ENCODE measurements around the gene DIP2C. TPM values are rescaled to one million over a fixed set of nuclear protein-coding genes. Genes with fewer than 3 reads are reported as not detected.
A peak's percentile ranks its signal among the peaks of the same experiment; 100 is the strongest.

The DIP2C gene
- total RNA-seq, 4 donors from 2014 or later, result 13.4 to 32.0 (median 18.4) TPM

GRCh38 chr10:476455-476780 is 213.1 kb downstream of the DIP2C start:
- TF ChIP-seq EP300 (IDR thresholded peaks at IDR 0.05; ENCODE audit: low read depth) (no peak), POLR2A (IDR thresholded peaks at IDR 0.05) (no peak), CTCF (IDR thresholded peaks at IDR 0.05) (no peak), POLR2AphosphoS5 (IDR thresholded peaks at IDR 0.05) (no peak)
- in situ Hi-C loops (cut with MboI; ENCODE audit: low pct_ligation_motif_present in 1 of 4, low pct_unique_long_range_greater_than_20kb in 1 of 4, low sequenced_read_pairs in 3 of 4) (no loop called here), intact Hi-C loops (cut with DNase I; ENCODE audit: low total_unique reads) (no loop called here)
- Histone ChIP-seq H3K4me1 (peaks cover 0 to 9% (median 3%) of the 10 kb centered on the region in 4 donors), H3K27ac (peak overlapping the region in 1 of 4 donors; percentile 34), H3K36me3 (no peaks in the 10 kb centered on the region), H3K4me3 (no peak overlapping the region), H3K27me3 (no peaks in the 10 kb centered on the region), H3K9me3 (no peaks in the 10 kb centered on the region)
- no peak for DNase-seq
- 94% methylated on average over 6 of the region's 6 CpGs; no CpG with 5 or more reads in 1 of the 2 donors for WGBS, 2 donors (ENCODE audit: low coverage in 1 of 2)

- no peak overlapping the region for H3K4me3 ChIP-seq
- peaks cover 0 to 5% (median 0%) of the 10 kb centered on the region in 4 donors for H3K36me3 ChIP-seq
- in situ Hi-C loops (cut with MboI; ENCODE audit: low pct_ligation_motif_present in 1 of 4, low pct_unique_long_range_greater_than_20kb in 1 of 4, low sequenced_read_pairs in 3 of 4) (no loop called here), intact Hi-C loops (cut with DNase I; ENCODE audit: low total_unique reads) (no loop called here)
- no peaks in the 10 kb centered on the region for H3K27me3 ChIP-seq
- no peak for DNase-seq
- H3K4me1 ChIP-seq, result peaks cover 0 to 4% (median under 1%) of the 10 kb centered on the region in 4 donors
- H3K9me3 ChIP-seq, result no peaks in the 10 kb centered on the region
- no peak overlapping the region for H3K27ac ChIP-seq
- WGBS, 2 donors (ENCODE audit: low coverage in 1 of 2), result 62 to 80% methylated on average over 6 to 23 of the region's 23 CpGs
- no peak for TF ChIP-seq EP300 (IDR thresholded peaks at IDR 0.05; ENCODE audit: low read depth)
- no peak for TF ChIP-seq CTCF (IDR thresholded peaks at IDR 0.05)
- TF ChIP-seq POLR2A (IDR thresholded peaks at IDR 0.05), result no peak
- no peak for TF ChIP-seq POLR2AphosphoS5 (IDR thresholded peaks at IDR 0.05)
Measured at GRCh38 chr10:475709-476454, 213.6 kb downstream of the DIP2C start.

GRCh38 chr10:474946-475345 is 214.5 kb downstream of the DIP2C start:
- WGBS, 2 donors (ENCODE audit: low coverage in 1 of 2), result 85 to 96% methylated on average over 9 of the region's 9 CpGs
- no peak for DNase-seq
- Histone ChIP-seq H3K4me3 (no peak overlapping the region), H3K27ac (no peak overlapping the region), H3K4me1 (peaks cover 0 to 4% (median 0%) of the 10 kb centered on the region in 4 donors), H3K27me3 (no peaks in the 10 kb centered on the region), H3K9me3 (no peaks in the 10 kb centered on the region), H3K36me3 (peaks cover 0 to 10% (median 0%) of the 10 kb centered on the region in 4 donors)
- no peak for TF ChIP-seq EP300 (IDR thresholded peaks at IDR 0.05; ENCODE audit: low read depth)
- TF ChIP-seq CTCF (IDR thresholded peaks at IDR 0.05), result no peak
- TF ChIP-seq POLR2AphosphoS5 (IDR thresholded peaks at IDR 0.05), result no peak
- TF ChIP-seq POLR2A (IDR thresholded peaks at IDR 0.05), result no peak
- in situ Hi-C loops (cut with MboI; ENCODE audit: low pct_ligation_motif_present in 1 of 4, low pct_unique_long_range_greater_than_20kb in 1 of 4, low sequenced_read_pairs in 3 of 4), result no loop called here
- intact Hi-C loops (cut with DNase I; ENCODE audit: low total_unique reads), result no loop called here

GRCh38 chr10:474406-474805 is 215.1 kb downstream of the DIP2C start:
- Histone ChIP-seq H3K36me3 (peaks cover 0 to 10% (median 0%) of the 10 kb centered on the region in 4 donors), H3K4me1 (peaks cover 0 to 4% (median 0%) of the 10 kb centered on the region in 4 donors), H3K4me3 (no peak overlapping the region), H3K27me3 (no peaks in the 10 kb centered on the region), H3K27ac (no peak overlapping the region), H3K9me3 (no peaks in the 10 kb centered on the region)
- TF ChIP-seq POLR2A (IDR thresholded peaks at IDR 0.05) (no peak), EP300 (IDR thresholded peaks at IDR 0.05; ENCODE audit: low read depth) (no peak), POLR2AphosphoS5 (IDR thresholded peaks at IDR 0.05) (no peak), CTCF (IDR thresholded peaks at IDR 0.05) (no peak)
- in situ Hi-C loops (cut with MboI; ENCODE audit: low pct_ligation_motif_present in 1 of 4, low pct_unique_long_range_greater_than_20kb in 1 of 4, low sequenced_read_pairs in 3 of 4), result no loop called here
- DNase-seq, result no peak
- intact Hi-C loops (cut with DNase I; ENCODE audit: low total_unique reads), result no loop called here
- WGBS, 2 donors (ENCODE audit: low coverage in 1 of 2), result 86 to 90% methylated on average over 11 to 12 of the region's 12 CpGs

All from transverse colon (tissue), 4 donors.